ENCODE data around the gene THOC5.

The THOC5 gene

DNA sequence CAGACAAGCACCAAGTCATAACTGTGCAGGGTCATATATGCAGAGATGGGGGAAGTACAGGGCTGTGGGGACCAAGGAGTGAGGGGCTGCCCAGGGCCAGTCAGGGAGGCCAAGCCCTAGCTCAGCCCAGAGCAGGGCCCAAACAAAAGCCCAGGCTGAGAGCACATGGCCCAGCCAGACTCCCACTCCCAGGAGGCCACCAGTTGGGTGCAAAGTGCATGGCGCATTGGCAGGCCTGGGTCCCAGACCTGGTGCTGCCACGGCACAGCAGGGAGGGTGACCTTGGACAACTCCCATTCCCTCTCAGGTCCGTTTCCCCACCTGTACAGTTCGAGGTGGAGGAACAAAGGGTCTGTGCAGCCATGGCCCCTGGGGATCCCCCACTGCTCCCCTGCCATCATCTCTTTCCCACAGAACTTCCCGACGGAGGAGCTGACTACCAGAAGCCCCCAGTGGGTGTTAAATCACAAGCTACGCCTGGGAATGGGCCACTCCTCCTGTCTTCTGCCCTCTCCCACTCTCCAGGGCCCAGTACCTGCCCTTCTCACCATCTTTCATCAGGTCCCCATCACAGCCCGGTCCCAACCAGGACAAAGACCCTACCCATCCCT lies 26.7 kb upstream of the THOC5 start:
- TF ChIP-seq ZFP3 (CRISPR knock-in tag; IDR thresholded peaks at IDR 0.05) (no peak), ZFP30 (CRISPR knock-in tag; IDR thresholded peaks at IDR 0.05) (no peak), OSR1 (CRISPR knock-in tag; IDR thresholded peaks at IDR 0.05) (no peak), TCF4 (CRISPR knock-in tag; IDR thresholded peaks at IDR 0.05; ENCODE audit: borderline replicate concordance) (no peak), GLIS3 (CRISPR knock-in tag; IDR thresholded peaks at IDR 0.05) (no peak), PPARA (CRISPR knock-in tag; IDR thresholded peaks at IDR 0.05; ENCODE audit: borderline replicate concordance) (no peak), ISL1 (CRISPR knock-in tag; IDR thresholded peaks at IDR 0.05) (no peak), ARNTL (CRISPR knock-in tag; IDR thresholded peaks at IDR 0.05; ENCODE audit: borderline replicate concordance, low read depth) (no peak)
- peak; percentile 63 for ATAC-seq

DNA sequence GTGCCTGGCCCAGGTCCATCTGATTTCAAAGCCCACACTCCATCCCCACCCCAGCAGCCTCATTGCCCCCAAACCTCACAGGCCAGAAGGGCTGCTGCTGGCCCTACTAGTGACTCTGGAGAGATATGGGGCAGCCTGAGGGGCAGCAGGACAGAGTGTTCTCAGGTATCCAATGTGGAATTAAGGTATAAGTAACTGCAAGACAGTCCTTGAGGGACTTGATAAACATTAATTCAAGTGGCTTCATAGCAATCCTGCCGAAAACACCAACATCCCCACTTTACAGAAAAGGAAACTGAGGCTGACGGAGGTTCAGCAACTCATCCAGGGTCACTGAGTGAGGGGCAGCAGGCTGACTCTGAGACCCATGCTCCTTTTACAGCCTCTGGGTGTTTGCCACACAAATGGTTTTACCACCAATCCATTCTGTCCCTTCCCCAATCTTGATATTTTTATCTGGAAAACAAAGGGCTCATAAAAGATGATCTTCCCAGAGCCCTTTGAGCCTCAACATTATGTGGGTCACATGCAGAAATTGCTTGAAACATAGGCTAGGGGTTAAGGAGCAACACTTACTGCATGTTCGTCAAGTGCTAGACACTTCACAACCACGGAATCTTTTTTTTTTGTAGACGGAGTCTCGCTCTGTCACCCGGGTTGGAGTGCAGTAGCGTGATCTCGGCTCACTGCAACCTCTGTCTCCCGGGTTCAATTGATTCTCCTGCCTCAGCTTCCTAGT lies 25.1 kb upstream of the THOC5 start:
- no peak for TF ChIP-seq ZFP3 (CRISPR knock-in tag; IDR thresholded peaks at IDR 0.05)
- TF ChIP-seq ZNF565 (CRISPR knock-in tag; conservative IDR thresholded peaks at IDR 0.05; ENCODE audit: low read depth) = no peak
- TF ChIP-seq ZFP30 (CRISPR knock-in tag; IDR thresholded peaks at IDR 0.05) = no peak
- TF ChIP-seq PPARA (CRISPR knock-in tag; IDR thresholded peaks at IDR 0.05; ENCODE audit: borderline replicate concordance) = no peak
- TF ChIP-seq ISL1 (CRISPR knock-in tag; IDR thresholded peaks at IDR 0.05) = no peak
- TF ChIP-seq, protein P1, sequence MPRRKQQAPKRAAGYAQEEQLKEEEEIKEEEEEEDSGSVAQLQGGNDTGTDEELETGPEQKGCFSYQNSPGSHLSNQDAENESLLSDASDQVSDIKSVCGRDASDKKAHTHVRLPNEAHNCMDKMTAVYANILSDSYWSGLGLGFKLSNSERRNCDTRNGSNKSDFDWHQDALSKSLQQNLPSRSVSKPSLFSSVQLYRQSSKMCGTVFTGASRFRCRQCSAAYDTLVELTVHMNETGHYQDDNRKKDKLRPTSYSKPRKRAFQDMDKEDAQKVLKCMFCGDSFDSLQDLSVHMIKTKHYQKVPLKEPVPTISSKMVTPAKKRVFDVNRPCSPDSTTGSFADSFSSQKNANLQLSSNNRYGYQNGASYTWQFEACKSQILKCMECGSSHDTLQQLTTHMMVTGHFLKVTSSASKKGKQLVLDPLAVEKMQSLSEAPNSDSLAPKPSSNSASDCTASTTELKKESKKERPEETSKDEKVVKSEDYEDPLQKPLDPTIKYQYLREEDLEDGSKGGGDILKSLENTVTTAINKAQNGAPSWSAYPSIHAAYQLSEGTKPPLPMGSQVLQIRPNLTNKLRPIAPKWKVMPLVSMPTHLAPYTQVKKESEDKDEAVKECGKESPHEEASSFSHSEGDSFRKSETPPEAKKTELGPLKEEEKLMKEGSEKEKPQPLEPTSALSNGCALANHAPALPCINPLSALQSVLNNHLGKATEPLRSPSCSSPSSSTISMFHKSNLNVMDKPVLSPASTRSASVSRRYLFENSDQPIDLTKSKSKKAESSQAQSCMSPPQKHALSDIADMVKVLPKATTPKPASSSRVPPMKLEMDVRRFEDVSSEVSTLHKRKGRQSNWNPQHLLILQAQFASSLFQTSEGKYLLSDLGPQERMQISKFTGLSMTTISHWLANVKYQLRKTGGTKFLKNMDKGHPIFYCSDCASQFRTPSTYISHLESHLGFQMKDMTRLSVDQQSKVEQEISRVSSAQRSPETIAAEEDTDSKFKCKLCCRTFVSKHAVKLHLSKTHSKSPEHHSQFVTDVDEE (CRISPR knock-in tag; IDR thresholded peaks at IDR 0.05) = no peak
- no peak for TF ChIP-seq ESRRG (CRISPR knock-in tag; IDR thresholded peaks at IDR 0.05)
- TF ChIP-seq ZNF70 (CRISPR knock-in tag; IDR thresholded peaks at IDR 0.05) = no peak
- no peak for TF ChIP-seq RARB (CRISPR knock-in tag; IDR thresholded peaks at IDR 0.05)
- no peak for ATAC-seq

DNA sequence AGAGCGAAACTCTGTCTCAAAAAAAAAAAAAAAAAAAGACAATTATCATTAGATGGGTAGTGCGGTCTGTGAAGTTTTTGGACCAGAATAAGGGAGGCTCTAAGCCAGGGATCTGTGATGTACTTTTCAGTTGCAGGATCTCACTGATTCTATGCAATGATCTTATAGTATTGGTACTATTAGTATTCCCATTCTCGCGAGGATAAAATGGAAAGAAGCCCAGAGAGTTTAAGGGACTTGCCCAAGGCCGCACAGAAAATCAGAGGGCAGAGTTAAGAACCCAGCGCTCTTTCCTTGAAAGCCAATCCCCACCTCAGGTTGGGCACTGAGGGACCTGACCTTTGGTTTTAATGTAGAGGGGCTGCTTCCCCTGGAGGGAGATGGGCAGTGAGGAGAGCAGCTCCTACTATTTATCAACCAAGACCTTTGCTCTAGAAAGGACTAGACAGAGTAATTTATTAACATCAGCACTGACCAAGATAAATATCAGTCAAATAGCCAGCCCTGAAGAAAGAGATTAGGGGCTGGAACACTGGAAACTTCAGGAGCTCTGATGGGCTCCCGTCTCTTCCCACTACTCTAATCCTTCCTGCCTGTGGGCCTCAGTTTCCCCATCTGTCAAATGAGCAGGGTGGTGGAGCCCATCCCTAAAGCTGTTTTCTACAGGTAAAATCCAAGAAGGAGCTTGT lies 21.3 kb upstream of the THOC5 start:
- no peak for ATAC-seq
- TF ChIP-seq GLIS3 (CRISPR knock-in tag; IDR thresholded peaks at IDR 0.05) (no peak), TCF4 (CRISPR knock-in tag; IDR thresholded peaks at IDR 0.05; ENCODE audit: borderline replicate concordance) (no peak), RARB (CRISPR knock-in tag; IDR thresholded peaks at IDR 0.05) (no peak), ESRRG (CRISPR knock-in tag; IDR thresholded peaks at IDR 0.05) (no peak), OSR1 (CRISPR knock-in tag; IDR thresholded peaks at IDR 0.05) (no peak), ZNF565 (CRISPR knock-in tag; conservative IDR thresholded peaks at IDR 0.05; ENCODE audit: low read depth) (no peak), CSDC2 (CRISPR knock-in tag; IDR thresholded peaks at IDR 0.05) (no peak), BACH2 (CRISPR knock-in tag; IDR thresholded peaks at IDR 0.05; ENCODE audit: borderline replicate concordance) (no peak), ZNF70 (CRISPR knock-in tag; IDR thresholded peaks at IDR 0.05) (no peak), ZNF8 (CRISPR knock-in tag; IDR thresholded peaks at IDR 0.05) (no peak), SNAI2 (CRISPR knock-in tag; IDR thresholded peaks at IDR 0.05) (no peak), ISL1 (CRISPR knock-in tag; IDR thresholded peaks at IDR 0.05) (no peak), TOX (CRISPR knock-in tag; IDR thresholded peaks at IDR 0.05; ENCODE audit: borderline replicate concordance) (no peak), PPARA (CRISPR knock-in tag; IDR thresholded peaks at IDR 0.05; ENCODE audit: borderline replicate concordance) (no peak), ZC3H10 (CRISPR knock-in tag; IDR thresholded peaks at IDR 0.05) (no peak), ZFP30 (CRISPR knock-in tag; IDR thresholded peaks at IDR 0.05) (no peak)
- TF ChIP-seq, protein P2, sequence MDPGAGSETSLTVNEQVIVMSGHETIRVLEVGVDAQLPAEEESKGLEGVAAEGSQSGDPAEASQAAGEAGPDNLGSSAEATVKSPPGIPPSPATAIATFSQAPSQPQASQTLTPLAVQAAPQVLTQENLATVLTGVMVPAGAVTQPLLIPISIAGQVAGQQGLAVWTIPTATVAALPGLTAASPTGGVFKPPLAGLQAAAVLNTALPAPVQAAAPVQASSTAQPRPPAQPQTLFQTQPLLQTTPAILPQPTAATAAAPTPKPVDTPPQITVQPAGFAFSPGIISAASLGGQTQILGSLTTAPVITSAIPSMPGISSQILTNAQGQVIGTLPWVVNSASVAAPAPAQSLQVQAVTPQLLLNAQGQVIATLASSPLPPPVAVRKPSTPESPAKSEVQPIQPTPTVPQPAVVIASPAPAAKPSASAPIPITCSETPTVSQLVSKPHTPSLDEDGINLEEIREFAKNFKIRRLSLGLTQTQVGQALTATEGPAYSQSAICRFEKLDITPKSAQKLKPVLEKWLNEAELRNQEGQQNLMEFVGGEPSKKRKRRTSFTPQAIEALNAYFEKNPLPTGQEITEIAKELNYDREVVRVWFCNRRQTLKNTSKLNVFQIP (CRISPR knock-in tag; IDR thresholded peaks at IDR 0.05; ENCODE audit: borderline replicate concordance, low read depth) = no peak
- TF ChIP-seq, protein P1 (CRISPR knock-in tag; IDR thresholded peaks at IDR 0.05) = no peak
- TF ChIP-seq, protein P3, sequence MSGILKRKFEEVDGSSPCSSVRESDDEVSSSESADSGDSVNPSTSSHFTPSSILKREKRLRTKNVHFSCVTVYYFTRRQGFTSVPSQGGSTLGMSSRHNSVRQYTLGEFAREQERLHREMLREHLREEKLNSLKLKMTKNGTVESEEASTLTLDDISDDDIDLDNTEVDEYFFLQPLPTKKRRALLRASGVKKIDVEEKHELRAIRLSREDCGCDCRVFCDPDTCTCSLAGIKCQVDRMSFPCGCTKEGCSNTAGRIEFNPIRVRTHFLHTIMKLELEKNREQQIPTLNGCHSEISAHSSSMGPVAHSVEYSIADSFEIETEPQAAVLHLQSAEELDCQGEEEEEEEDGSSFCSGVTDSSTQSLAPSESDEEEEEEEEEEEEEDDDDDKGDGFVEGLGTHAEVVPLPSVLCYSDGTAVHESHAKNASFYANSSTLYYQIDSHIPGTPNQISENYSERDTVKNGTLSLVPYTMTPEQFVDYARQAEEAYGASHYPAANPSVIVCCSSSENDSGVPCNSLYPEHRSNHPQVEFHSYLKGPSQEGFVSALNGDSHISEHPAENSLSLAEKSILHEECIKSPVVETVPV (CRISPR knock-in tag; IDR thresholded peaks at IDR 0.05) = no peak
- TF ChIP-seq, protein P4, sequence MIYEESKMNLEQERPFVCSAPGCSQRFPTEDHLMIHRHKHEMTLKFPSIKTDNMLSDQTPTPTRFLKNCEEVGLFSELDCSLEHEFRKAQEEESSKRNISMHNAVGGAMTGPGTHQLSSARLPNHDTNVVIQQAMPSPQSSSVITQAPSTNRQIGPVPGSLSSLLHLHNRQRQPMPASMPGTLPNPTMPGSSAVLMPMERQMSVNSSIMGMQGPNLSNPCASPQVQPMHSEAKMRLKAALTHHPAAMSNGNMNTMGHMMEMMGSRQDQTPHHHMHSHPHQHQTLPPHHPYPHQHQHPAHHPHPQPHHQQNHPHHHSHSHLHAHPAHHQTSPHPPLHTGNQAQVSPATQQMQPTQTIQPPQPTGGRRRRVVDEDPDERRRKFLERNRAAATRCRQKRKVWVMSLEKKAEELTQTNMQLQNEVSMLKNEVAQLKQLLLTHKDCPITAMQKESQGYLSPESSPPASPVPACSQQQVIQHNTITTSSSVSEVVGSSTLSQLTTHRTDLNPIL (CRISPR knock-in tag; IDR thresholded peaks at IDR 0.05; ENCODE audit: low read depth) = no peak
